GM23338 (cell line): ENCODE measurements around the gene TMEM178B. TPM values are rescaled to one million over a fixed set of nuclear protein-coding genes. Genes with fewer than 3 reads are reported as not detected.
"Not testable (repeated sequence)": the region's sequence is repeated elsewhere in the genome, so short reads cannot be mapped to it uniquely, and the experiment has no call there.

Experiments
- ATAC-seq: fragments of 200-7000 bp; cut with Tn5 transposase; 3 replicates; pipeline ENCODE4 v1.9.1; 2020
- DNase-seq: peaks from one replicate; pipeline ENCODE4 v3.0.0-alpha.2; 2015; ENCODE audit warnings: low spot score
- H2AFZ ChIP-seq: fragments of 200-600 bp; sonication (generic); 2 replicates; pipeline ENCODE4 v1.8.0; 2016; ENCODE audit warnings: antibody characterized with exemption, mild to moderate bottlenecking, moderate library complexity
- H3F3A ChIP-seq: fragments of 200-600 bp; sonication (generic); replicated peaks from 2 replicates; pipeline ENCODE4 v1.8.0; 2017; ENCODE audit warnings: antibody characterized with exemption, mixed run types, low read depth
- H3K27ac ChIP-seq: fragments of 200-600 bp; sonication (generic); 2 replicates; pipeline ENCODE4 v1.6.1; 2016; ENCODE audit warnings: low read depth
- H3K27me3 ChIP-seq: fragments of 200-600 bp; sonication (generic); 2 replicates; pipeline ENCODE4 v1.8.0; 2016; ENCODE audit warnings: mild to moderate bottlenecking, mixed run types, moderate library complexity; ENCODE audit not compliant: insufficient read depth
- H3K36me3 ChIP-seq: fragments of 200-600 bp; sonication (generic); 2 replicates; pipeline ENCODE4 v1.8.0; 2016; ENCODE audit warnings: mild to moderate bottlenecking; ENCODE audit not compliant: insufficient read depth
- H3K4me1 ChIP-seq: fragments of 200-600 bp; sonication (generic); 2 replicates; pipeline ENCODE4 v1.8.0; 2016; ENCODE audit warnings: mild to moderate bottlenecking, moderate library complexity; ENCODE audit not compliant: insufficient read depth
- H3K4me2 ChIP-seq: fragments of 200-600 bp; sonication (generic); 2 replicates; pipeline ENCODE4 v1.7.1; 2017; ENCODE audit warnings: mixed run types
- H3K4me3 ChIP-seq: fragments of 200-600 bp; sonication (generic); 2 replicates; pipeline ENCODE4 v1.6.1; 2016; ENCODE audit warnings: mixed run types
- H3K79me2 ChIP-seq: fragments of 200-600 bp; sonication (generic); replicated peaks from 2 replicates; pipeline ENCODE4 v1.8.0; 2017; ENCODE audit warnings: mild to moderate bottlenecking; ENCODE audit not compliant: insufficient read depth
- H3K9me2 ChIP-seq: fragments of 200-600 bp; sonication (generic); 2 replicates; pipeline ENCODE4 v1.8.0; 2017; ENCODE audit not compliant: insufficient read depth
- H4K20me1 ChIP-seq: fragments of 200-600 bp; sonication (generic); replicated peaks from 2 replicates; pipeline ENCODE4 v1.8.0; 2017; ENCODE audit warnings: mild to moderate bottlenecking; ENCODE audit not compliant: insufficient read depth
- H3K27ac Mint-ChIP-seq: 2 replicates; pipeline ENCODE4 v1.8.0; 2020; ENCODE audit warnings: inconsistent platforms, mild to moderate bottlenecking, moderate library complexity, mixed read lengths
- H3K27me3 Mint-ChIP-seq: 3 replicates; pipeline ENCODE4 v1.8.0; 2022; ENCODE audit warnings: low read depth, mild to moderate bottlenecking, moderate library complexity, mixed read lengths, inconsistent platforms; ENCODE audit not compliant: insufficient read depth, poor library complexity
- H3K36me3 Mint-ChIP-seq: 3 replicates; pipeline ENCODE4 v1.8.0; 2021; ENCODE audit warnings: low read depth, mild to moderate bottlenecking, inconsistent platforms, moderate library complexity, mixed read lengths
- H3K4me1 Mint-ChIP-seq: 3 replicates; pipeline ENCODE4 v1.8.0; 2020; ENCODE audit warnings: mild to moderate bottlenecking, inconsistent platforms, mixed read lengths
- H3K4me3 Mint-ChIP-seq: 3 replicates; pipeline ENCODE4 v1.8.0; 2021; ENCODE audit warnings: moderate library complexity, mild to moderate bottlenecking, inconsistent platforms, mixed read lengths
- H3K9me3 Mint-ChIP-seq: 3 replicates; pipeline ENCODE4 v1.8.0; 2020; ENCODE audit warnings: moderate library complexity, mild to moderate bottlenecking, inconsistent platforms, mixed read lengths
- ETS1 ChIP-seq: IDR thresholded peaks from 2 replicates; pipeline ENCODE4 v1.6.1; 2016; ENCODE audit warnings: antibody characterized with exemption
- JUNB ChIP-seq: IDR thresholded peaks from one replicate; pipeline ENCODE4 v1.6.1; 2016; ENCODE audit warnings: antibody characterized with exemption; ENCODE audit not compliant: unreplicated experiment
- NANOG ChIP-seq: IDR thresholded peaks from 2 replicates; pipeline ENCODE4 v1.6.1; 2016; ENCODE audit warnings: antibody characterized with exemption, borderline replicate concordance
- POLR2AphosphoS5 ChIP-seq: IDR thresholded peaks from 2 replicates; pipeline ENCODE4 v1.6.1; 2016; ENCODE audit warnings: antibody characterized with exemption, low read depth
- STAT1 ChIP-seq: IDR thresholded peaks from one replicate; pipeline ENCODE4 v1.6.1; 2016; ENCODE audit warnings: antibody characterized with exemption; ENCODE audit not compliant: unreplicated experiment
- ZNF114 ChIP-seq: fragments of 250-450 bp; sonication (Bioruptor Pico); IDR thresholded peaks from 2 replicates; pipeline ENCODE4 v1.5.0; 2020; ENCODE audit warnings: mild to moderate bottlenecking, moderate library complexity
- ZNF462 ChIP-seq: fragments of 250-450 bp; sonication (Bioruptor Pico); IDR thresholded peaks from 2 replicates; pipeline ENCODE4 v1.5.0; 2020; ENCODE audit warnings: mild to moderate bottlenecking, moderate library complexity
- polyA plus RNA-seq: library from polyadenylated mRNA; unstranded; fragments of >200 nt; fragmentation: Nextera tagmentation; extraction: Ambion mirVana; gene quantifications from 2 replicates; pipeline ENCODE4 v1.2.1, GENCODE V29; 2016
- total RNA-seq: library from RNA; depleted of rRNA; stranded (reverse); fragments of >200 nt; shearing (Covaris generic); gene quantifications from 2 replicates; pipeline ENCODE4 v1.2.3, GENCODE V29; 2014

TMEM178B gene
- total and polyA plus RNA-seq, 2 experiments from 2014 or later, result 4.9 to 15.6 TPM

- peak overlapping the region; percentile 63; the same call in 1 of the 2 replicates for H2AFZ ChIP-seq
- H3K4me3 Mint-ChIP-seq, result no peak overlapping the region
Measured at GRCh38 chr7:141057788-141058187, 16.1 kb upstream of the TMEM178B start.

GRCh38 chr7:141067856-141068255 is 6.0 kb upstream of the TMEM178B start:
- ATAC-seq, H3K9me2 ChIP-seq, H3K27ac ChIP-seq, H4K20me1 ChIP-seq, H3K36me3 Mint-ChIP-seq, H3K36me3 ChIP-seq, H3F3A ChIP-seq, H3K27ac Mint-ChIP-seq, H3K4me2 ChIP-seq, H3K79me2 ChIP-seq: not testable (repeated sequence)
- H3K27me3 Mint-ChIP-seq, result peaks cover 39% of the 10 kb centered on the region
- DNase-seq, result peak; percentile 24
- Histone ChIP-seq H2AFZ (peak overlapping the region; percentile 47; the same call in 1 of the 2 replicates), H3K27me3 (peaks cover 27% of the 10 kb centered on the region), H3K4me1 (peaks cover 17% of the 10 kb centered on the region), H3K4me3 (peak overlapping the region; percentile 29; the same call in 1 of the 2 replicates)
- H3K9me3 Mint-ChIP-seq, result peaks cover 10% of the 10 kb centered on the region; the same call in 2 of the 3 replicates
- peaks cover 11% of the 10 kb centered on the region for H3K4me1 Mint-ChIP-seq
- peak overlapping the region; percentile 45; the same call in 2 of the 3 replicates for H3K4me3 Mint-ChIP-seq

More at GRCh38 chr7:141057788-141058187, 16.1 kb upstream of the TMEM178B start:
- Histone ChIP-seq H3F3A (no peaks in the 10 kb centered on the region), H3K27me3 (no peaks in the 10 kb centered on the region), H3K4me2 (no peak overlapping the region), H4K20me1 (no peaks in the 10 kb centered on the region), H3K4me3 (no peak overlapping the region), H3K9me2 (no peaks in the 10 kb centered on the region; the same call in 1 of the 2 replicates), H3K79me2 (no peaks in the 10 kb centered on the region), H3K36me3 (no peaks in the 10 kb centered on the region), H3K27ac (no peak overlapping the region), H3K4me1 (no peaks in the 10 kb centered on the region)
- Mint-ChIP-seq H3K36me3 (peaks cover 3% of the 10 kb centered on the region; the same call in 1 of the 3 replicates), H3K4me1 (no peaks in the 10 kb centered on the region), H3K27ac (no peak overlapping the region), H3K9me3 (peaks cover 2% of the 10 kb centered on the region; the same call in 1 of the 3 replicates), H3K27me3 (peaks cover 2% of the 10 kb centered on the region)
- no peak for ATAC-seq
- TF ChIP-seq STAT1, result no peak
- no peak for TF ChIP-seq POLR2AphosphoS5
- TF ChIP-seq JUNB, result no peak
- no peak for TF ChIP-seq ZNF114 (CRISPR knock-in tag)
- no peak for TF ChIP-seq ETS1
- no peak for TF ChIP-seq ZNF462 (CRISPR knock-in tag)
- TF ChIP-seq NANOG, result no peak
- no peak for DNase-seq
